Stimulated activated CD8-positive, alpha-beta memory T cell treated with anti-CD3 and anti-CD28 coated beads, Interleukin-12 subunit alpha, Interleukin-12 subunit beta, amount 100 ng/mL, for 24 hours (primary cell): ENCODE data around the gene SF1.

Experiments
- DNase-seq: peaks from one replicate; pipeline ENCODE4 v3.0.0-alpha.2; 2020; ENCODE audit errors: extremely low read depth

The SF1 gene

GRCh38 chr11:64801561-64802369 lies 23.4 kb upstream of the SF1 start:
- DNase-seq: no peak

DNA sequence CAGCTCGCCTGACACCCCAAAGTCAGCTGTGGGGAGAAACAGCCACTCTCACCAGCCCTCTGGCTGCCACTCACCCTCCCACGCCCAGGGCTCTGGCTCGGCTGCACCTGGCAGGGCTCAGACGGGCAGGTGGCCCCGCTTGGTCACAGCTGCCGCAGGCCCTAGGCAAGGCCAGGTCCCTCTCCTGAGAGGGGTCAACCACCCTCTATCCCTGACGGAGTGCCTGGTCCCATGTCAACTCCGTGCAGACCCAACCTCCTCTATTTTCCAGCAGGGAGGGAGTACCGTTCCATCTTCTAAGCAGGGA lies 22.8 kb upstream of the SF1 start:
- DNase-seq: no peak

DNA sequence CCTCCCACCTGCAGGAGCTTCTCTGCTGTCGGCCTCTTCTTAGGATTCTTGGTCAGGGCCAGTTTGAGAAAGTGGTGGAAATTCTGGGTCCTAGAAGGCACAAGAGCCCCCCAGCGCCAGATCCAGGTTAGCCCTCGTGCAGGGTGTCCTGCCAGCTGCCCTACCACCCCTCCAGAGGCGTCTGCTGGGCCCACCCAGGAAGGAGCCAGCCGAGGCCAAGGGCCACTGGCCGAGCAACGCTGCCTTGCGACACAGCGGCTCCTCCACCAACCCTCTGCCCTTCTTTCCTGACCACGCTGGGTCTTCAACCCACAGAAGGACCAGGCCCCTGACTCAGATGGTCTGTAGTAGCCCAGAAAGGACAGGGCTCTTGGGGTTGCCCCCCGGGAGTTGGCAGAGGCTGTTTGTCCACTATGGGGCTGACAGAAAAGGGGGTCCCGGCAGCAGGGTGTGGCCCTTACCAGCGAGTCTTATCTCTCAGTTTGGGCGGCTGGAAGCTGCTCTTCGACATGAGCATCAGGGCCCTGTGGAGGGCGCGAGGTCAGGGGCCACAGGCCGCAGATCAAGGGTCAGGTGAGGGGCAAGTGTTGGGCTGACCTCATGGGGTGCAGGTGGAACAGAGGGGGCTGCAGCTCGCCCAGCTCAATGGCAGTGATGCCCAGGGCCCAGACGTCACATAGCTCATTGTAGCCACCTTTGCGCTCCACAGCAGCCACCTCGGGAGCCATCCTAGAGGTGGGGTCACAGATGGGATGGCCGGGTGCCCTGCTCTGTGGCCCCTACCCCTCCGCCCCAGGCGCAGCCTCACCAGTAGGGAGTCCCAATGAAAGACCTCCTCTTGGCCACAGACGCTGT lies 22.2 kb upstream of the SF1 start:
- no peak for DNase-seq

DNA sequence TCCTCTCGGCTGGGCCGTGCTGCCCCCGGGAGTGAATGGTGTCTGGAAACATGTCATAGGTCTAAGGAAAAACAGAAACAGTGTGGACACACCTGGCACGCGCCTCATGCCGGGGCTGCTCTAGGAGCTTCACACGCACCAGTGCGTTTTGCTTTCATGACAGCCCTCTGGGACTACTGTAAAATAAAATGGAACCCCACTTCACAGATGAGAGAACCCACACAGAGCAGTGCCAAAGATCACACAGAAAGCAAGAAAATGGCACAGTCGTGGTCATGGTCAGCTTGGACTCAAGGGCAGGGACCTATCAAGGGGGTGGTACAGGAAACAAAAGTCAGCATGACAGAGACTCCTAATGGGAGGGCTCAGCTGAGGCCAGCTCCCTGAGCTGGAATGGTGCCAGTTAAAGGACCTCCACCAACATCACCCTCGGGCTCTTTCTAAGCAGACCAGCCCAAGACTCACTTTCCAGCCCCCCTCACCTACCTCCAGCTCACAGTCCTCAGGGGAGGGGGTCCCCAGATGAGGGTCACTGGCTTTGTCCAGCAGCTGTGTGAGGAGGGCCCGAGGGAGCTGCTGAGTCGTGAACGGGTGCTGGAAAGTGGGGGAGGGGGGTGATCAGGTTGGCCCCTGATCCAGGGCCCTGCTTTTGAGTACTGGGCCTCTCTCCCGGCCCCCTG lies 21.4 kb upstream of the SF1 start:
- DNase-seq: no peak

- no peak for DNase-seq
These were observed 20.9 kb upstream of the SF1 start for GRCh38 chr11:64799256-64799622.

DNA sequence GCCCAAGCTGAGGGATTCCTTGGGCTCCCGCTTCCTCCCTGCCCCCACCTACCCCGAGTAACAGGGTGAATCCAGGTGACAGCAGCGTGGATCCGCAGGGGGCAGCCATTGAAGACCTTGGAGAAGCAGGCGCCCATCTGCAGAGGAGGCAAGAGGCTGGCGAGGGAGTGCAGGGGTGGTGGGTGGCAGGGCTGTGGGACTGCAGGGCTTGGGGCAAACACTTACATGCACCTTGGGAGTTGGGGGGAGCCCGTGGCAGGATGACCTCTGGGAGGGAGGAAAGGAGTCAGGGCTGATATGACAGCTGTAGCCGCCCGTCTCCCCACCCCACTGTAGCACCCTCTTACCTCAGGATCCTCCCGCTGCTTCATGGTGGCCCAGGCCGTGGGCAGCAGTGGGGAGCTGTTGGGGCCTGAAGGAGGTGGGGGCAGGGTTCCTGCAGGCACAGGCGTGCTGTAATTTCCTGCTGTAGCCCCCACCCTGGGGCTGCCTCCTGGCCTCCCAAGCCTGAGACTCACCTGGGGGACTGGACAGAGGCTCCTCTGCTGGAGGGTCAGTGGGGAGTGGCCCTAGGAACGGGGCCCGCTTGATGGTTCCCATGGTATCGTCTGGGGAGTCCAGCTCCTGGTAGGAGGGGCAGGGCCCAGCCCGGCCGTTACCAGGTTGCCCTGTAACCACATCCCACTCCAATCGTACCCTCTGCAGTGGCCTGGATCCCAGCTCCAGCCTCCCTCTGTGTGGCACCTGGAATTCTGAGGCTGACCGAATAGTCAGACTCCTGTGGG lies 18.6 kb upstream of the SF1 start:
- DNase-seq: no peak

GRCh38 chr11:64796047-64796756 lies 17.9 kb upstream of the SF1 start:
- DNase-seq: no peak

GRCh38 chr11:64794526-64794925 lies 16.2 kb upstream of the SF1 start:
- DNase-seq: no peak

- no peak for DNase-seq
These were observed 15.2 kb upstream of the SF1 start for GRCh38 chr11:64793271-64794160.

DNA sequence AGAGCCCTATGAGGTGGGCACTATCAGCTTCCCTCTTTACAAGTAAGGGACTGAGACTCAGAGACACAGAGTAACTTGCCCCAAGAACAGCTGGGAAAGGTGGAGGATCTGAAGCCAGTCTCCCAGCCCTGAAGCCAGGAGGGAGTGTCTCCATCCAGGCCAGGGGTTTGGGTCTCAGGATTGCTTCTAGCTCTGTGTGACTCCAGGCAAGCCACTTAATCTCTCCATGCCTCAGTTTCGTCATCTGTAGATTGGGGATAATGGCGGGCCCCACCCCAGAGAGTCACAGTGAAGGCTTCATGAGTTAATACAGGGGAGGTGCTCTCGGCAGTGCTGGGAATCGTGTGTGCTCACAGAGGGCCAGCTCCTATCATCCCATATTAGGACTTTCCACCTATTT lies 14.1 kb upstream of the SF1 start:
- no peak for DNase-seq

- no peak for DNase-seq
These were observed 13.5 kb upstream of the SF1 start for GRCh38 chr11:64791781-64792291.

DNA sequence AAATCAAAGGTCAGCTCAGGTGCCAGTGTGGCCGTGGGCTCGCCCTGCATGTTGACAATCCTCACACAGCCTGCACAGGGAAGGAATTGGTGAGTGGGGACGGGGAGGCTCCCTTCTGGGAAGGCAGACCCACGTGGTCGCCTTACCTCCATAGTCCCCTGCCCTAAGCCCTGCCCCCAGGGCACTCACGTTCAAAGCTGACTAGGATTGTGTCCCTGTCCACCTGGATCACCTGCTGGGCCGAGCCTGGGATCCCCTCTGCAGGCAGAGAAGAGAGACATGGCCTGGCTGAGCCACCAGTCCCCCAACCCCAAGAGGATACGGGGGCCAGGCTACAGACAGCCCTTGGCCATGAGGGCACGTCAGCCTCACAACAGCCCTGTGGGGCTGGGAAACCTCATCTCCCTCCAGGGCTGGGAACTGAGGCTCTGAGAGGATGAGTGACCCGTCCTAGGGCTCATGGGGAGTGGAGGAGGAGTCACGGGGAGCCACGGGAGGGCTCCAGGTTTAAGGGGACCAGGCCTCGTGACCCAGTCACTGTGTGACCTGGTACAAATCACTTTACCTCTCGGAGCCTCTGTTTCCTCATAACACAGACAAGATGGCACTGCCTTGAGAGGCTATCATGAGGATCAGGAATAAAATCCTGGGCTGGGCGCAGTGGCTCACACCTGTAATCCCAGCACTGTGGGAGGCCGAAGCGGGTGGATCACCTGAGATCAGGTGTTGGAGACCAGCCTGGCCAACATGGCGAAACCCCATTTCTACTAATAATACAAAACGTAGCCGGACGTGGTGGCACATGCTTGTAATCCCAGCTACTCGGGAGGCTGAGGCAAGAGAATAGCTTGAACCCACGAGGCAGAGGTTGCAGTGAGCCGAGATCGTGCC lies 12.1 kb upstream of the SF1 start:
- DNase-seq: no peak

DNA sequence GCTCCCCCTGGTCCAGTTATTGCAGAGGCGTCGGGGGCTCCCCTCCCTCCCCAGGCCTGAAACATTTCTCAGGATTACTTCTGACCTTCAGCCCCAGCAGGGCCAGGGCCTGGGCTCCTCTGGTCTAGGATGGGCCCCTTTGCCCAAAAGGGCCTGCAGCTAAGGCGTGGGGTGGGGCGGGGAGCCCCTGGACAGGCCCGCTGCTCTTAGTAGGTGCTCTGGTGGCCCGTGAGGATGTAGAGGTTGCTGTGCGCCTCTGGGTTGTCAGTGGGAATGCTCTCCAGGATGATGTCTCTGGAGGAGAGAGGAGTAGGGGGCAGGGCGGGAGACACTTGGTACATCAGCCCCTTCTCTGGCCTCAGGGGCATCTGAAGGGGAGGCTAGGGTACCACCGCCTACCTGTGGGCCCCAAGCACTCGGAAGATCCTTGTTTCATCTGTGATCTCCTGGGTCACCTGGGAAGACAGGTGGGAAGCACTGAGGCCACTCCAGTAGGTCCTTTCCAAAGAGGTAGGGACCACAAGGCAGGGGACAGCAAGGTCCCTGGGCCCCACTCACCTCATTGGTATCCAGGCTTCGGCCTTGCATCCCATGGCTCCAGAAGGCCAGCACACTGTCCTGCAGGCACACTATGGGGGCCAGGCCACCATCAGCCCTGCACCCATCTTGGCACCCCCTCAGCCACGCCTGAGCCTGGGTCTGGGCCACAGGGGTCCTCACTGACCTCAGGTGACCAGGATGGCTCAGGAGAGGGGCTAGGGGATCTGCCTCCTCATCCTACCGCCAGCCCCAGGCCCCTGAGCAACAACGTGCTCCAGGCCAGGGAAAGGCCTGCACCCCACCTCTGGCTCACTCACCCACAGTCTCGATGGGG lies 11.2 kb upstream of the SF1 start:
- DNase-seq: no peak

DNA sequence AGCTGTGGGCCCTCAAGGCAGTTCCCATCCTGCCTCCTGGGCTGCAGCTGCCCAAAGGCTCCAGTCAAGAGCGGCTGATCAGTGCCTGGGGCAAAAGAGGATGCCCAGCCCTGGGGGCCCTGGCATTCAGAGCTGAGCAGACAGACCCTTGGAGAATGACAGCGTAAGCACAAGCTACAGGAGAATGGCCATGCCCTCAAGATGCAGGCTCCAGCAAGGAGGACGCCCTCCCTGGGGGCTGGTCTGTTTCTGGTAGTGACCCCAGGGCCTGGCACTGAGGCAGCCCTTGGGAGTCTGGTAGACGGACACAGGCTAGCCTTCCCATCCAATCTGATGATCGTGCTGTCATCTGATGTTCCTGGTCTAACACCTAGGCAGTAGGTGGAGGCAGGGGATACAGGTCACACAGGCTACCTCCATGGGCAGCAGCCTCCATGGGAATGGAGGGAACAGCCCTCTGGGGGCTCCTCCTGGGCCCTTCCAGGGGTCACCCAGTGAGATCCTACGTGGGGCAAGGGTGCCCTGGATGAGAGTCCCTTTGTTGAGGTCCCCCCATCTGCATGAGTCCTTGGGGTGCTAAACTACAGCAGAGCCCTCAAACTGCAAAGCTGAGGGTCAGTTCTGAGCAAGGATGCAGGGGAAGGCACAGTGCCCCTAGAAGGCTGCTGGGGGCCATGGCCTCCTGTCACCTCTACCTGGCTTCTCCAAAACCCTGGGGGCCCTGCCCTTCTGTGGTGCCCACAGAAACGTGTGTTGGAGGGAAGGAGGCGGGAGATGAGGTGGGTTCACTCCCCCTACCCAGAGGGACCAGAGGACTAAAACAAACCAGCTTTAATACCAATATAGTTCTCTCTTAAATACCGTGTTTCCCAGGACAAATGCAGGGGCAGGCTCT lies 10.2 kb upstream of the SF1 start:
- no peak for DNase-seq

GRCh38 chr11:64787526-64788320 lies 9.4 kb upstream of the SF1 start:
- DNase-seq: no peak

- no peak for DNase-seq
These were observed 8.0 kb upstream of the SF1 start for GRCh38 chr11:64786308-64786707.
